Stimulated activated naive CD8-positive, alpha-beta T cell treated with anti-CD3 and anti-CD28 coated beads, Interleukin-15, Interleukin-2, amounts not matched to agents 100 ng/mL and 50 ng/mL, for 24 hours (primary cell): ENCODE data around the gene CRADD.

Experiments
- H3K27ac Mint-ChIP-seq: one replicate; pipeline ENCODE4 v1.8.0; 2021; ENCODE audit warnings: mild to moderate bottlenecking, mixed read lengths
- H3K27me3 Mint-ChIP-seq: one replicate; pipeline ENCODE4 v1.8.0; 2021; ENCODE audit warnings: mixed read lengths
- H3K36me3 Mint-ChIP-seq: one replicate; pipeline ENCODE4 v1.8.0; 2021; ENCODE audit warnings: low read depth, mixed read lengths
- H3K4me1 Mint-ChIP-seq: one replicate; pipeline ENCODE4 v1.8.0; 2021; ENCODE audit warnings: low read depth, mixed read lengths
- H3K4me3 Mint-ChIP-seq: one replicate; pipeline ENCODE4 v1.8.0; 2021; ENCODE audit warnings: mild to moderate bottlenecking, mixed read lengths
- H3K9me3 Mint-ChIP-seq: one replicate; pipeline ENCODE4 v1.8.0; 2021; ENCODE audit warnings: mixed read lengths

Gene CRADD

GRCh38 chr12:93841671-93842070 lies 164.5 kb downstream of the CRADD start:
- Mint-ChIP-seq H3K27ac (no peak overlapping the region), H3K4me3 (no peak overlapping the region), H3K36me3 (peaks cover 9% of the 10 kb centered on the region), H3K4me1 (peaks cover 5% of the 10 kb centered on the region), H3K9me3 (no peaks in the 10 kb centered on the region), H3K27me3 (no peaks in the 10 kb centered on the region)

GRCh38 chr12:93844164-93844784 lies 167.1 kb downstream of the CRADD start:
- no peak overlapping the region for H3K27ac Mint-ChIP-seq
- peaks cover 14% of the 10 kb centered on the region for H3K36me3 Mint-ChIP-seq

GRCh38 chr12:93846936-93847516 lies 169.9 kb downstream of the CRADD start:
- Mint-ChIP-seq H3K27me3 (no peaks in the 10 kb centered on the region), H3K4me3 (no peak overlapping the region), H3K27ac (peak overlapping the region; percentile 39), H3K4me1 (peaks cover 42% of the 10 kb centered on the region), H3K36me3 (peaks cover 18% of the 10 kb centered on the region), H3K9me3 (peaks cover 8% of the 10 kb centered on the region)

More at GRCh38 chr12:93844164-93844784, 167.1 kb downstream of the CRADD start:
- Mint-ChIP-seq H3K4me1 (peaks cover 31% of the 10 kb centered on the region), H3K9me3 (peaks cover 8% of the 10 kb centered on the region), H3K27me3 (no peaks in the 10 kb centered on the region), H3K4me3 (no peak overlapping the region)

- Mint-ChIP-seq H3K36me3 (peaks cover 12% of the 10 kb centered on the region), H3K27ac (peak overlapping the region; percentile 39), H3K4me1 (peaks cover 46% of the 10 kb centered on the region), H3K4me3 (no peak overlapping the region), H3K9me3 (peaks cover 8% of the 10 kb centered on the region), H3K27me3 (no peaks in the 10 kb centered on the region)
These were observed 170.6 kb downstream of the CRADD start for GRCh38 chr12:93847517-93848474.

- H3K27ac Mint-ChIP-seq, result peak overlapping the region; percentile 66
- H3K27me3 Mint-ChIP-seq, result no peaks in the 10 kb centered on the region
- H3K9me3 Mint-ChIP-seq, result peaks cover 8% of the 10 kb centered on the region
- H3K36me3 Mint-ChIP-seq, result peaks cover 12% of the 10 kb centered on the region
- H3K4me1 Mint-ChIP-seq, result peaks cover 46% of the 10 kb centered on the region
- H3K4me3 Mint-ChIP-seq, result peak overlapping the region; percentile 18
These were observed 171.4 kb downstream of the CRADD start for GRCh38 chr12:93848523-93849101.

- Mint-ChIP-seq H3K4me1 (peaks cover 46% of the 10 kb centered on the region), H3K27ac (no peak overlapping the region), H3K27me3 (no peaks in the 10 kb centered on the region), H3K9me3 (peaks cover 8% of the 10 kb centered on the region), H3K36me3 (peaks cover 12% of the 10 kb centered on the region), H3K4me3 (no peak overlapping the region)
These were observed 172.8 kb downstream of the CRADD start for GRCh38 chr12:93849946-93850345.

- H3K36me3 Mint-ChIP-seq, result peaks cover 12% of the 10 kb centered on the region
- H3K9me3 Mint-ChIP-seq, result peaks cover 8% of the 10 kb centered on the region
- no peak overlapping the region for H3K27ac Mint-ChIP-seq
- peaks cover 46% of the 10 kb centered on the region for H3K4me1 Mint-ChIP-seq
- H3K27me3 Mint-ChIP-seq, result no peaks in the 10 kb centered on the region
- H3K4me3 Mint-ChIP-seq, result no peak overlapping the region
These were observed 173.5 kb downstream of the CRADD start for GRCh38 chr12:93850481-93851256.

- Mint-ChIP-seq H3K9me3 (peaks cover 8% of the 10 kb centered on the region), H3K4me3 (no peak overlapping the region), H3K4me1 (peaks cover 45% of the 10 kb centered on the region), H3K27me3 (no peaks in the 10 kb centered on the region), H3K27ac (no peak overlapping the region), H3K36me3 (peaks cover 12% of the 10 kb centered on the region)
These were observed 174.1 kb downstream of the CRADD start for GRCh38 chr12:93851257-93851671.

- Mint-ChIP-seq H3K27ac (no peak overlapping the region), H3K4me1 (peaks cover 35% of the 10 kb centered on the region), H3K4me3 (no peak overlapping the region), H3K27me3 (no peaks in the 10 kb centered on the region), H3K9me3 (peaks cover 8% of the 10 kb centered on the region), H3K36me3 (peaks cover 12% of the 10 kb centered on the region)
These were observed 175.0 kb downstream of the CRADD start for GRCh38 chr12:93852173-93852591.

- peaks cover 9% of the 10 kb centered on the region for H3K36me3 Mint-ChIP-seq
- no peaks in the 10 kb centered on the region for H3K27me3 Mint-ChIP-seq
- H3K9me3 Mint-ChIP-seq, result peaks cover 2% of the 10 kb centered on the region
- H3K4me3 Mint-ChIP-seq, result no peak overlapping the region
- no peak overlapping the region for H3K27ac Mint-ChIP-seq
- H3K4me1 Mint-ChIP-seq, result peaks cover 18% of the 10 kb centered on the region
These were observed 176.7 kb downstream of the CRADD start for GRCh38 chr12:93853698-93854478.

GRCh38 chr12:93855261-93855660 lies 178.1 kb downstream of the CRADD start:
- Mint-ChIP-seq H3K4me3 (no peak overlapping the region), H3K4me1 (peaks cover 16% of the 10 kb centered on the region), H3K27ac (no peak overlapping the region), H3K27me3 (no peaks in the 10 kb centered on the region), H3K36me3 (peaks cover 1% of the 10 kb centered on the region), H3K9me3 (no peaks in the 10 kb centered on the region)

- H3K4me1 Mint-ChIP-seq, result peaks cover 17% of the 10 kb centered on the region
- no peaks in the 10 kb centered on the region for H3K27me3 Mint-ChIP-seq
- peaks cover 4% of the 10 kb centered on the region for H3K36me3 Mint-ChIP-seq
- no peak overlapping the region for H3K27ac Mint-ChIP-seq
- H3K9me3 Mint-ChIP-seq, result no peaks in the 10 kb centered on the region
- no peak overlapping the region for H3K4me3 Mint-ChIP-seq
These were observed 179.4 kb downstream of the CRADD start for GRCh38 chr12:93856611-93857010.

- no peak overlapping the region for H3K27ac Mint-ChIP-seq
- H3K36me3 Mint-ChIP-seq, result peaks cover 4% of the 10 kb centered on the region
- H3K4me3 Mint-ChIP-seq, result no peak overlapping the region
- H3K9me3 Mint-ChIP-seq, result no peaks in the 10 kb centered on the region
- H3K27me3 Mint-ChIP-seq, result no peaks in the 10 kb centered on the region
- peaks cover 10% of the 10 kb centered on the region for H3K4me1 Mint-ChIP-seq
These were observed 180.2 kb downstream of the CRADD start for GRCh38 chr12:93857279-93857938.
